ENCODE results near the gene RNF180. TPM values are rescaled to one million over a fixed set of nuclear protein-coding genes. Genes with fewer than 3 reads are reported as not detected.

Gene RNF180
- total RNA-seq, 2 donors from 2014 or later = 5.3 to 8.0 TPM

- peak overlapping the region; percentile 90 for H3K27ac Mint-ChIP-seq
- no peak for DNase-seq
- H3K36me3 Mint-ChIP-seq (ENCODE audit: low read depth) = no peaks in the 10 kb centered on the region
- H3K27me3 ChIP-seq (ENCODE audit: control insufficient read depth, insufficient read depth, low read length, poor library complexity, severe bottlenecking) = peaks cover 31% of the 10 kb centered on the region
- H3K4me1 ChIP-seq (ENCODE audit: control insufficient read depth, insufficient read depth, low read length) = peaks cover 4% of the 10 kb centered on the region
- H3K36me3 ChIP-seq (ENCODE audit: control insufficient read depth, insufficient read depth, low read length) = no peaks in the 10 kb centered on the region
- H3K27ac ChIP-seq (ENCODE audit: low read depth, low read length) = no peak overlapping the region
- peaks cover 6% of the 10 kb centered on the region for H3K4me1 Mint-ChIP-seq
- TF ChIP-seq, protein P1, sequence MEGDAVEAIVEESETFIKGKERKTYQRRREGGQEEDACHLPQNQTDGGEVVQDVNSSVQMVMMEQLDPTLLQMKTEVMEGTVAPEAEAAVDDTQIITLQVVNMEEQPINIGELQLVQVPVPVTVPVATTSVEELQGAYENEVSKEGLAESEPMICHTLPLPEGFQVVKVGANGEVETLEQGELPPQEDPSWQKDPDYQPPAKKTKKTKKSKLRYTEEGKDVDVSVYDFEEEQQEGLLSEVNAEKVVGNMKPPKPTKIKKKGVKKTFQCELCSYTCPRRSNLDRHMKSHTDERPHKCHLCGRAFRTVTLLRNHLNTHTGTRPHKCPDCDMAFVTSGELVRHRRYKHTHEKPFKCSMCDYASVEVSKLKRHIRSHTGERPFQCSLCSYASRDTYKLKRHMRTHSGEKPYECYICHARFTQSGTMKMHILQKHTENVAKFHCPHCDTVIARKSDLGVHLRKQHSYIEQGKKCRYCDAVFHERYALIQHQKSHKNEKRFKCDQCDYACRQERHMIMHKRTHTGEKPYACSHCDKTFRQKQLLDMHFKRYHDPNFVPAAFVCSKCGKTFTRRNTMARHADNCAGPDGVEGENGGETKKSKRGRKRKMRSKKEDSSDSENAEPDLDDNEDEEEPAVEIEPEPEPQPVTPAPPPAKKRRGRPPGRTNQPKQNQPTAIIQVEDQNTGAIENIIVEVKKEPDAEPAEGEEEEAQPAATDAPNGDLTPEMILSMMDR (conservative IDR thresholded peaks at IDR 0.05) = no peak
- no peaks in the 10 kb centered on the region for H3K9me3 ChIP-seq (ENCODE audit: control insufficient read depth, low read length)
- H3K4me3 Mint-ChIP-seq = peak overlapping the region; percentile 80
- H3K9me3 Mint-ChIP-seq = no peaks in the 10 kb centered on the region
- WGBS, 2 experiments (ENCODE audit: insufficient coverage in 1 of 2, insufficient read length in 1 of 2) = 0 to 30% methylated on average over 5 to 23 of the region's 23 CpGs
- H3K4me3 ChIP-seq (ENCODE audit: low read length) = peak overlapping the region; percentile 82
- peak overlapping the region; percentile 66 for H3K9ac ChIP-seq (ENCODE audit: extremely low read depth, low read length, poor library complexity, severe bottlenecking)
- H3K27me3 Mint-ChIP-seq (ENCODE audit: insufficient read depth) = peaks cover 31% of the 10 kb centered on the region
Measured at GRCh38 chr5:64166201-64166959, 737 bp downstream of the RNF180 start.

- Histone ChIP-seq H3K4me3 (ENCODE audit: low read length) (no peak overlapping the region), H3K9me3 (ENCODE audit: control insufficient read depth, low read length) (peaks cover 15% of the 10 kb centered on the region), H3K36me3 (ENCODE audit: control insufficient read depth, insufficient read depth, low read length) (no peaks in the 10 kb centered on the region), H3K4me1 (ENCODE audit: control insufficient read depth, insufficient read depth, low read length) (no peaks in the 10 kb centered on the region), H3K9ac (ENCODE audit: extremely low read depth, low read length, poor library complexity, severe bottlenecking) (no peak overlapping the region), H3K27me3 (ENCODE audit: control insufficient read depth, insufficient read depth, low read length, poor library complexity, severe bottlenecking) (no peaks in the 10 kb centered on the region), H3K27ac (ENCODE audit: low read depth, low read length) (no peak overlapping the region)
- no peak for DNase-seq
- TF ChIP-seq, protein P1 (conservative IDR thresholded peaks at IDR 0.05) = no peak
- H3K36me3 Mint-ChIP-seq (ENCODE audit: low read depth) = no peaks in the 10 kb centered on the region
- no peak overlapping the region for H3K4me3 Mint-ChIP-seq
- peaks cover 16% of the 10 kb centered on the region for H3K9me3 Mint-ChIP-seq
- H3K27ac Mint-ChIP-seq = no peak overlapping the region
- H3K27me3 Mint-ChIP-seq (ENCODE audit: insufficient read depth) = no peaks in the 10 kb centered on the region
- 80 to 85% methylated on average over 1 to 2 of the region's 2 CpGs for WGBS, 2 experiments (ENCODE audit: insufficient coverage in 1 of 2, insufficient read length in 1 of 2)
- no peaks in the 10 kb centered on the region for H3K4me1 Mint-ChIP-seq
Measured at GRCh38 chr5:64176301-64176700, 10.7 kb downstream of the RNF180 start.

- TF ChIP-seq, protein P1 (conservative IDR thresholded peaks at IDR 0.05) = no peak
- WGBS, 2 experiments (ENCODE audit: insufficient coverage in 1 of 2, insufficient read length in 1 of 2) = 86 to 88% methylated on average over 7 to 8 of the region's 8 CpGs
- no peak overlapping the region for H3K4me3 Mint-ChIP-seq
- no peak overlapping the region for H3K4me3 ChIP-seq (ENCODE audit: low read length)
- no peaks in the 10 kb centered on the region for H3K36me3 ChIP-seq (ENCODE audit: control insufficient read depth, insufficient read depth, low read length)
- peak overlapping the region; percentile 3 for H3K27ac Mint-ChIP-seq
- peaks cover 3% of the 10 kb centered on the region for H3K9me3 Mint-ChIP-seq
- H3K27ac ChIP-seq (ENCODE audit: low read depth, low read length) = no peak overlapping the region
- no peaks in the 10 kb centered on the region for H3K27me3 Mint-ChIP-seq (ENCODE audit: insufficient read depth)
- no peak overlapping the region for H3K9ac ChIP-seq (ENCODE audit: extremely low read depth, low read length, poor library complexity, severe bottlenecking)
- peaks cover 4% of the 10 kb centered on the region for H3K4me1 ChIP-seq (ENCODE audit: control insufficient read depth, insufficient read depth, low read length)
- H3K36me3 Mint-ChIP-seq (ENCODE audit: low read depth) = no peaks in the 10 kb centered on the region
- H3K4me1 Mint-ChIP-seq = peaks cover 4% of the 10 kb centered on the region
- peaks cover 6% of the 10 kb centered on the region for H3K9me3 ChIP-seq (ENCODE audit: control insufficient read depth, low read length)
- no peaks in the 10 kb centered on the region for H3K27me3 ChIP-seq (ENCODE audit: control insufficient read depth, insufficient read depth, low read length, poor library complexity, severe bottlenecking)
- DNase-seq = no peak
Measured at GRCh38 chr5:64180661-64181343, 15.2 kb downstream of the RNF180 start.
